Ovary (tissue), 3 donors: ENCODE data around the gene STAT5A.

ENCODE experiments used
- EP300 ChIP-seq: sonication (generic); formaldehyde crosslinking; IDR thresholded peaks from one replicate; pipeline ENCODE4 v1.6.1; 2017; ENCODE audit warnings: antibody characterized with exemption
- POLR2A ChIP-seq: fragments of 450-650 bp; IDR thresholded peaks from one replicate; pipeline ENCODE4 v1.6.1; 2017; ENCODE audit warnings: antibody characterized with exemption, mild to moderate bottlenecking, moderate library complexity
- TF ChIP-seq, protein P1 (sequence below), 3 donors: fragments of 450-650 bp in 2 of 3; fragments of 200-600 bp in 1 of 3; IDR thresholded peaks; one replicate each; pipeline versions ENCODE4 v1.5.1 to v1.8.0; 2016 to 2022; ENCODE audit warnings: antibody characterized with exemption in 3 of 3, mild to moderate bottlenecking in 1 of 3
- donor health status: DM: no; HTN: no; CAD: no.

DNA sequence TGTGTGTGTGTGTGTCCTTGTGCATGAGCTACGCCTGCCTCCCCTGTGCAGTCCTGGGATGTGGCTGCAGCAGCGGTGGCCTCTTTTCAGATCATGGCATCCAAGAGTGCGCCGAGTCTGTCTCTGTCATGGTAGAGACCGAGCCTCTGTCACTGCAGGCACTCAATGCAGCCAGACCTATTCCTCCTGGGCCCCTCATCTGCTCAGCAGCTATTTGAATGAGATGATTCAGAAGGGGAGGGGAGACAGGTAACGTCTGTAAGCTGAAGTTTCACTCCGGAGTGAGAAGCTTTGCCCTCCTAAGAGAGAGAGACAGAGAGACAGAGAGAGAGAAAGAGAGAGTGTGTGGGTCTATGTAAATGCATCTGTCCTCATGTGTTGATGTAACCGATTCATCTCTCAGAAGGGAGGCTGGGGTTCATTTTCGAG lies 22.5 kb downstream of the STAT5A start:
- TF ChIP-seq, protein P1, sequence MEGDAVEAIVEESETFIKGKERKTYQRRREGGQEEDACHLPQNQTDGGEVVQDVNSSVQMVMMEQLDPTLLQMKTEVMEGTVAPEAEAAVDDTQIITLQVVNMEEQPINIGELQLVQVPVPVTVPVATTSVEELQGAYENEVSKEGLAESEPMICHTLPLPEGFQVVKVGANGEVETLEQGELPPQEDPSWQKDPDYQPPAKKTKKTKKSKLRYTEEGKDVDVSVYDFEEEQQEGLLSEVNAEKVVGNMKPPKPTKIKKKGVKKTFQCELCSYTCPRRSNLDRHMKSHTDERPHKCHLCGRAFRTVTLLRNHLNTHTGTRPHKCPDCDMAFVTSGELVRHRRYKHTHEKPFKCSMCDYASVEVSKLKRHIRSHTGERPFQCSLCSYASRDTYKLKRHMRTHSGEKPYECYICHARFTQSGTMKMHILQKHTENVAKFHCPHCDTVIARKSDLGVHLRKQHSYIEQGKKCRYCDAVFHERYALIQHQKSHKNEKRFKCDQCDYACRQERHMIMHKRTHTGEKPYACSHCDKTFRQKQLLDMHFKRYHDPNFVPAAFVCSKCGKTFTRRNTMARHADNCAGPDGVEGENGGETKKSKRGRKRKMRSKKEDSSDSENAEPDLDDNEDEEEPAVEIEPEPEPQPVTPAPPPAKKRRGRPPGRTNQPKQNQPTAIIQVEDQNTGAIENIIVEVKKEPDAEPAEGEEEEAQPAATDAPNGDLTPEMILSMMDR (IDR thresholded peaks at IDR 0.05) = no peak
- TF ChIP-seq POLR2A (no peak), EP300 (no peak)
